ENCODE results near the gene PPP3CB.

- TF ChIP-seq EZH2 (IDR thresholded peaks at IDR 0.05; ENCODE audit: borderline replicate concordance, low read length) (no peak), CTCF (conservative IDR thresholded peaks at IDR 0.05 in 1 of 2, IDR thresholded peaks at IDR 0.05 in 1 of 2; ENCODE audit: extremely low read depth in 1 of 2, insufficient read depth in 1 of 2, low read depth in 1 of 2, low read length in 2 of 2) (no peak)
Observed at GRCh38 chr10:73495226-73495883, 469 bp downstream of the PPP3CB start.

Measured in mammary epithelial cell (primary cell).